HepG2 (cell line): ENCODE results near the gene SFXN5. TPM values are rescaled to one million over a fixed set of nuclear protein-coding genes. Genes with fewer than 3 reads are reported as not detected.

Experiments
- CBFB ChIP-seq: sonication (generic); formaldehyde crosslinking; IDR thresholded peaks from 2 replicates; pipeline ENCODE4 v1.4.0; 2020; ENCODE audit warnings: missing genetic modification reagents
- DR1 ChIP-seq: sonication (generic); formaldehyde crosslinking; IDR thresholded peaks from 2 replicates; pipeline ENCODE4 v1.8.0; 2021; ENCODE audit warnings: mild to moderate bottlenecking, missing genetic modification reagents, inconsistent platforms
- KLF13 ChIP-seq: sonication (generic); formaldehyde crosslinking; IDR thresholded peaks from 2 replicates; pipeline ENCODE4 v1.4.0; 2020; ENCODE audit warnings: mild to moderate bottlenecking, missing genetic modification reagents
- KLF16 ChIP-seq, 2 experiments: sonication (generic) in 1 of 2; formaldehyde crosslinking in 1 of 2; IDR thresholded peaks; 2 replicates each; pipeline versions ENCODE4 v1.6.1 to v1.8.0; 2016 to 2023; ENCODE audit warnings: missing genetic modification reagents in 2 of 2, missing compliant biosample characterization in 1 of 2
- LBX2 ChIP-seq: sonication (generic); formaldehyde crosslinking; IDR thresholded peaks from 2 replicates; pipeline ENCODE4 v1.5.0; 2020; ENCODE audit warnings: missing genetic modification reagents, mild to moderate bottlenecking, borderline replicate concordance
- ONECUT2 ChIP-seq: sonication (generic); formaldehyde crosslinking; IDR thresholded peaks from 2 replicates; pipeline ENCODE4 v1.4.0; 2020; ENCODE audit warnings: missing genetic modification reagents
- SAFB2 ChIP-seq: sonication (generic); formaldehyde crosslinking; IDR thresholded peaks from 2 replicates; pipeline ENCODE4 v1.5.1; 2020; ENCODE audit warnings: missing genetic modification reagents, low read depth, mild to moderate bottlenecking, borderline replicate concordance
- SOX5 ChIP-seq: IDR thresholded peaks from 2 replicates; pipeline ENCODE4 v1.6.1; 2016; ENCODE audit warnings: borderline replicate concordance
- TEAD3 ChIP-seq: optimal IDR thresholded peaks from 2 replicates; pipeline ENCODE3; 2016; ENCODE audit warnings: borderline replicate concordance
- ZNF331 ChIP-seq: sonication (generic); formaldehyde crosslinking; IDR thresholded peaks from 2 replicates; pipeline ENCODE4 v1.4.0; 2020; ENCODE audit warnings: missing genetic modification reagents
- ZNF501 ChIP-seq: sonication (generic); formaldehyde crosslinking; IDR thresholded peaks from 2 replicates; pipeline ENCODE4 v1.5.1; 2020; ENCODE audit warnings: mild to moderate bottlenecking, moderate library complexity, missing genetic modification reagents
- ZNF629 ChIP-seq: sonication (generic); formaldehyde crosslinking; conservative IDR thresholded peaks from 2 replicates; pipeline ENCODE4 v1.5.0; 2020; ENCODE audit warnings: missing genetic modification reagents
- ZNF713 ChIP-seq: sonication (generic); formaldehyde crosslinking; IDR thresholded peaks from 2 replicates; pipeline ENCODE4 v1.4.0; 2020; ENCODE audit warnings: mild to moderate bottlenecking, missing genetic modification reagents
- ZNF720 ChIP-seq: sonication (generic); formaldehyde crosslinking; IDR thresholded peaks from 2 replicates; pipeline ENCODE4 v1.4.0; 2020; ENCODE audit warnings: missing genetic modification reagents
- ZNF768 ChIP-seq: sonication (generic); formaldehyde crosslinking; IDR thresholded peaks from 2 replicates; pipeline ENCODE4 v1.4.0; 2020; ENCODE audit warnings: missing genetic modification reagents
- polyA plus RNA-seq, 8 experiments: library from polyadenylated mRNA; depleted of rRNA in 3 of 8; stranded (reverse) in 7 of 8; unstranded in 1 of 8; fragments of >200 nt; fragmentation: Illumina TruSeq in 4 of 8; extraction: Trizol in 4 of 8; gene quantifications; 2 replicates each; pipeline versions ENCODE4 v1.2.1 to v1.2.3, GENCODE V29; 2011 to 2016; ENCODE audit warnings: low read depth in 4 of 8, missing spikeins in 1 of 8, mixed read lengths in 1 of 8; ENCODE audit not compliant: insufficient read depth in 1 of 8
- total RNA-seq, 5 experiments: library from RNA; depleted of rRNA; stranded (reverse); fragments of >200 nt; fragmentation: Illumina TruSeq; extraction: Trizol; gene quantifications; 2 replicates each; pipeline ENCODE4 v1.2.3, GENCODE V29; 2016; ENCODE audit warnings: low read depth in 1 of 5
- TF ChIP-seq, protein P1 (sequence below): sonication (generic); formaldehyde crosslinking; IDR thresholded peaks from 2 replicates; pipeline ENCODE4 v1.4.0; 2020; ENCODE audit warnings: mild to moderate bottlenecking, missing genetic modification reagents

Gene SFXN5
- total and polyA plus RNA-seq, 2 of the 13 experiments (the other 11 are each of a cell fraction or from before 2014, with no cell fraction given) = 34.9 to 37.4 TPM

DNA sequence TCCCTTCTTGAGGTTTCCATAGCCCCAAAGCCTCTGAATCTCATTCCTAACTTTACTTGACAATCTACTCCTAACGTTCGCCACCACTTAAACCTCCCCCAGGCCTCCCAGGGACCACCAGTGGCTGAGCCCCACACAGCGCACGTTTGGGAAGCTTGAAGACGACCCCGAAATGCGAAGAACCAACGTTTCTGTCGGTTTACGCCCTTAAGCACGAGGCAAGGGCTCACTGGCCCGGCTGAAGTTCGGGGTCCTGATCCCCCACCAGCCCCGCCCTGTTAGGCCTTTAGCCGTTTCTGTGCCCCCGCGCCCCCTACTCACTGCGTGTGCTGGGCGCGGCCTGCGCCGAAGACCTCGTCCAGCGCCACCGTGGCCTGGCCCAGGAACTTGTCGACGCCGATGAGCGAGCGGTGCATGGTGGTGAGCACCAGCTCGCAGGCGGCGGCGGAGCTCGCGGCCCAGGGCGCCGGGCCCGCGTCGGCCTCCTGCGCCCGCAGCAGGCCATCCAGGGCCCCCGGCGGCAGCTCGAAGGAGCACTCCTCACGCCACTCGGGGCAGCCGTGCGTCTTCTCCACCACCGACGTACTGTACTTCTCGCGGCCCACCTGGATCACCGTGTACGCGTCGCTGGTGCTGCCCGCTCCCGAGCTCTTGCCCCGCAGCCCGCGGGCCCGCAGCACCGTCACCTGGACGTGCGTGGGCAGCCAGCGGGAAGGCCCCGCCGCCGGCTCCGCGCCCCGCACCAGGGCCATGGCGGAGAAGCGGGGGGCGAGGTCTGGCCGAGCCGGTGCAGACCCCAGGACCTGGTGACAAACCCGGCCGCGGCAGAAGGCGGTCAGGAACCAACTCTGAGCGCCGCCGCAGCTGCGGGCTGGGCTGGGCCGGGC, 40.8 kb upstream of the SFXN5 start (continued):
- TF ChIP-seq ZNF501 (CRISPR knock-in tag) (peak; percentile 77; the same call in 1 of the 2 replicates), ONECUT2 (no peak), ZNF768 (CRISPR knock-in tag) (peak; percentile 53; the same call in 1 of the 2 replicates), ZNF713 (CRISPR knock-in tag) (0 out of 2 replicates have a peak, but pooled peaks have one; percentile 80), ZNF331 (CRISPR knock-in tag) (0 out of 2 replicates have a peak, but pooled peaks have one; percentile 28), DR1 (CRISPR knock-in tag) (peak; percentile 36; the same call in 1 of the 2 replicates), KLF13 (CRISPR knock-in tag) (peak; percentile 6; the same call in 1 of the 2 replicates), SOX5 (CRISPR knock-in tag) (no peak), TEAD3 (CRISPR knock-in tag) (no peak), LBX2 (CRISPR knock-in tag) (peak; percentile 96; the same call in 1 of the 2 replicates), ZNF629 (CRISPR knock-in tag) (0 out of 2 replicates have a peak, but pooled peaks have one; percentile 17), SAFB2 (CRISPR knock-in tag) (peak; percentile 21), KLF16 (CRISPR knock-in tag; IDR thresholded peaks at IDR 0.05) (peak in 1 of 2 experiments; percentile 22; a peak in 1 of 4 replicates), CBFB (CRISPR knock-in tag) (0 out of 2 replicates have a peak, but pooled peaks have one; percentile 38), ZNF720 (no peak; the same call in 1 of the 2 replicates)
- TF ChIP-seq, protein P1, sequence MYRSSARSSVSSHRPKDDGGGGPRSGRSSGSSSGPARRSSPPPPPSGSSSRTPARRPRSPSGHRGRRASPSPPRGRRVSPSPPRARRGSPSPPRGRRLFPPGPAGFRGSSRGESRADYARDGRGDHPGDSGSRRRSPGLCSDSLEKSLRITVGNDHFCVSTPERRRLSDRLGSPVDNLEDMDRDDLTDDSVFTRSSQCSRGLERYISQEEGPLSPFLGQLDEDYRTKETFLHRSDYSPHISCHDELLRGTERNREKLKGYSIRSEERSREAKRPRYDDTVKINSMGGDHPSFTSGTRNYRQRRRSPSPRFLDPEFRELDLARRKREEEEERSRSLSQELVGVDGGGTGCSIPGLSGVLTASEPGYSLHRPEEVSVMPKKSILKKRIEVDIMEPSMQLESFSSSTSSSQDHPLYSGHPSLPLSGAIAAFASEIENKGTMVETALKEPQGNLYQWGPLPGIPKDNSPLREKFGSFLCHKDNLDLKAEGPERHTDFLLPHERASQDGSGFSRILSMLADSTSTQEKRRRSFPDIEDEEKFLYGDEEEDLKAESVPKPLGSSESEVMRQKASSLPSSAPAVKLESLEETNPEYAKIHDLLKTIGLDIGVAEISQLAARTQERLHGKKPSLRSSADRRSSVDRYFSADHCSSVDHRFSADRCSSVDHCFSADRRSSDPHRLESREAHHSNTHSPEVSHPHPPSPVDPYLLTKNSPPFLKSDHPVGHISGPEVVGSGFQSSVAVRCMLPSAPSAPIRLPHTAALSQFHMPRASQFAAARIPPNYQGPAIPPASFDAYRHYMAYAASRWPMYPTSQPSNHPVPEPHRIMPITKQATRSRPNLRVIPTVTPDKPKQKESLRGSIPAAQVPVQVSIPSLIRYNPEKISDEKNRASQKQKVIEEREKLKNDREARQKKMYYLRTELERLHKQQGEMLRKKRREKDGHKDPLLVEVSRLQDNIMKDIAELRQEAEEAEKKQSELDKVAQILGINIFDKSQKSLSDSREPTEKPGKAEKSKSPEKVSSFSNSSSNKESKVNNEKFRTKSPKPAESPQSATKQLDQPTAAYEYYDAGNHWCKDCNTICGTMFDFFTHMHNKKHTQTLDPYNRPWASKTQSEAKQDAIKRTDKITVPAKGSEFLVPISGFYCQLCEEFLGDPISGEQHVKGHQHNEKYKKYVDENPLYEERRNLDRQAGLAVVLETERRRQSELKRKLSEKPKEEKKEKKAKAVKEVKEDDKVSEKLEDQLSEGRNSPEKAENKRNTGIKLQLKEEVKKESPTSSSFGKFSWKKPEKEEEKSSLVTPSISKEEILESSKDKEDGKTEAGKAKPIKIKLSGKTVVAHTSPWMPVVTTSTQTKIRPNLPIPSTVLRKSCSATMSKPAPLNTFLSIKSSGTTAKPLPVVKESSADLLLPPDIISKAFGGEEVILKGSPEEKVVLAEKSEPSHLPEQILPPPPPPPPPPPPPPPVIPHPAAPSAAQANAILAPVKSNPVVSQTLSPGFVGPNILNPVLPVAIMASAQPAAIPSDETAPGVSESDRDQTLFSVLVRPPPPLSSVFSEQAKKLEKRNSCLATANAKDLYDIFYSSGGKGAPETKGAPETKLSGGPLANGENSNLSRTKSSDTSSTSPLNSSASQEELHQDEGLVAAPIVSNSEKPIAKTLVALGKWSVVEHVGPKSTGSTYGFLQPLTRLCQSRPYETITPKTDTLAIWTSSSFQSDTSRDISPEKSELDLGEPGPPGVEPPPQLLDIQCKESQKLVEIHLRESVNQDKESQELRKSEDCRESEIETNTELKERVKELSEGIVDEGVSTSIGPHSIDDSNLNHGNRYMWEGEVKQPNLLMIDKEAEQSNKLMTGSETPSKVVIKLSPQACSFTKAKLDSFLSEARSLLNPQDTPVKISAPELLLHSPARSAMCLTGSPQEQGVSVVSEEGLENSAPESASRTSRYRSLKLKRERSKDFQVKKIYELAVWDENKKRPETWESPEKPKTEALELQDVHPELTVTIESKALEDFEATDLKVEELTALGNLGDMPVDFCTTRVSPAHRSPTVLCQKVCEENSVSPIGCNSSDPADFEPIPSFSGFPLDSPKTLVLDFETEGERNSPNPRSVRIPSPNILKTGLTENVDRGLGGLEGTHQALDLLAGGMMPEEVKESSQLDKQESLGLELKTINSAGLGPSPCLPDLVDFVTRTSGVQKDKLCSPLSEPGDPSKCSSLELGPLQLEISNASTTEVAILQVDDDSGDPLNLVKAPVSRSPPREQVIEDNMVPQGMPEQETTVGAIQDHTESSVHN (CRISPR knock-in tag) = peak; percentile 44; the same call in 1 of the 2 replicates
